A673 (cell line): ENCODE results near the gene PPHLN1. TPM values are rescaled to one million over a fixed set of nuclear protein-coding genes. Genes with fewer than 3 reads are reported as not detected.

Experiments used
- BruUV-seq: library from RNA; stranded (reverse); fragments of 400-500 nt; replicated peaks from 2 replicates; lab custom pipeline; 2021; lab: Mats Ljungman, UMichigan
- CTCF ChIA-PET: fragments of 300-600 bp; sonication (Branson Sonifier 250); formaldehyde crosslinking; loops from one replicate; lab custom pipeline; 2022; ENCODE audit warnings: antibody characterized with exemption; lab: Charles Lee
- POLR2A ChIA-PET: fragments of 300-600 bp; sonication (Branson Sonifier 250); formaldehyde crosslinking; loops from one replicate; lab custom pipeline; 2022; ENCODE audit warnings: antibody characterized with exemption; ENCODE audit not compliant: low non-redundant PET; lab: Charles Lee
- DNase-seq: peaks from one replicate; pipeline ENCODE4 v3.0.0-alpha.2; 2015; ENCODE audit warnings: low spot score
- H3K27ac ChIP-seq: fragments of 200-600 bp; sonication (generic); 2 replicates; pipeline ENCODE4 v1.5.1; 2016; ENCODE audit warnings: mixed run types, low read depth, mild to moderate bottlenecking, mixed read lengths, antibody characterized with exemption, low read length; ENCODE audit not compliant: poor library complexity, severe bottlenecking
- H3K27me3 ChIP-seq: fragments of 200-600 bp; sonication (generic); replicated peaks from 2 replicates; pipeline ENCODE4 v1.6.1; 2017; ENCODE audit warnings: mixed run types, low read depth, mild to moderate bottlenecking, mixed read lengths, antibody characterized with exemption, low read length; ENCODE audit not compliant: insufficient read depth, poor library complexity
- H3K36me3 ChIP-seq: fragments of 200-600 bp; sonication (generic); 2 replicates; pipeline ENCODE4 v1.6.1; 2016; ENCODE audit warnings: mixed run types, mild to moderate bottlenecking, mixed read lengths, antibody characterized with exemption, low read length; ENCODE audit not compliant: insufficient read depth, poor library complexity, severe bottlenecking
- H3K4me1 ChIP-seq: fragments of 200-600 bp; sonication (generic); 2 replicates; pipeline ENCODE4 v1.6.1; 2017; ENCODE audit warnings: mixed run types, mild to moderate bottlenecking, mixed read lengths, antibody characterized with exemption, low read length; ENCODE audit not compliant: insufficient read depth, poor library complexity, severe bottlenecking
- H3K4me3 ChIP-seq: fragments of 200-600 bp; sonication (generic); 2 replicates; pipeline ENCODE4 v1.5.1; 2016; ENCODE audit warnings: low read depth, mixed run types, mild to moderate bottlenecking, mixed read lengths, low read length; ENCODE audit not compliant: poor library complexity, severe bottlenecking
- H3K9me3 ChIP-seq: fragments of 200-600 bp; sonication (generic); 2 replicates; pipeline ENCODE4 v1.6.1; 2016; ENCODE audit warnings: mixed run types, low read depth, mild to moderate bottlenecking, mixed read lengths, antibody characterized with exemption, low read length; ENCODE audit not compliant: poor library complexity, severe bottlenecking
- EZH2 ChIP-seq: fragments of 200-600 bp; sonication (generic); IDR thresholded peaks from 2 replicates; pipeline ENCODE4 v1.6.1; 2017; ENCODE audit warnings: borderline replicate concordance, low read depth, mild to moderate bottlenecking, mixed read lengths, antibody characterized with exemption, low read length; ENCODE audit not compliant: poor library complexity, severe bottlenecking
- intact Hi-C: fragments of 100-400 bp; cut with micrococcal nuclease; formaldehyde crosslinking; loops from one replicate; pipeline ENCODE4 v1.10.0; 2022; ENCODE audit not compliant: unreplicated experiment
- total RNA-seq: library from RNA; stranded (reverse); gene quantifications from 2 replicates; pipeline ENCODE4 v1.2.3, GENCODE V29; 2021
- TF ChIP-seq, protein P1 (sequence below): fragments of 300-800, 200-600 bp; sonication (generic); conservative IDR thresholded peaks from 2 replicates; pipeline ENCODE4 v1.5.1; 2017; ENCODE audit warnings: low read depth, mild to moderate bottlenecking, antibody characterized with exemption, low read length, moderate library complexity, mixed read lengths

The PPHLN1 gene
- total RNA-seq, 1 experiment from 2014 or later, result 90.1 TPM

DNA sequence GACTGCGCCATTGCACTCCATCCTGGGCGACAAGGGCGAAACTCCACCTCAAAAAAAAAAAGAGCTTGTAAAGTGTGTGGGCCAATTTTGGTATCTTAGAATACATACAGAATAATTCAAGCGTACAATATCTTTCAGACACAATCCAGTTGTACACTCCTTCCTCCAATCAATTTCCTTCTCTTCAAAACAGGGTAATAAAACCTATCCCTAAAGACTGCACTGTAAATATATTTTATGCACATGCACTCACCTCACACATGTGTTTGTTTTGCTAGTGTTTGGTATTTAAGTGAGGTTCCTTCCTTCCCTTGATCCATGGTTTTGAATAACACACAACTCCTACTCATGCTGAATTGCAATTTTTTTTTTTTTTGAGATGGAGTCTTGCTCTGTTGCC lies 137.7 kb downstream of the PPHLN1 start:
- no peaks in the 10 kb centered on the region for H3K27me3 ChIP-seq
- no peaks in the 10 kb centered on the region for H3K9me3 ChIP-seq
- ChIA-PET POLR2A (no interaction called here), CTCF (no interaction called here)
- H3K27ac ChIP-seq, result no peak overlapping the region
- TF ChIP-seq EZH2, result no peak
- TF ChIP-seq, protein P1, sequence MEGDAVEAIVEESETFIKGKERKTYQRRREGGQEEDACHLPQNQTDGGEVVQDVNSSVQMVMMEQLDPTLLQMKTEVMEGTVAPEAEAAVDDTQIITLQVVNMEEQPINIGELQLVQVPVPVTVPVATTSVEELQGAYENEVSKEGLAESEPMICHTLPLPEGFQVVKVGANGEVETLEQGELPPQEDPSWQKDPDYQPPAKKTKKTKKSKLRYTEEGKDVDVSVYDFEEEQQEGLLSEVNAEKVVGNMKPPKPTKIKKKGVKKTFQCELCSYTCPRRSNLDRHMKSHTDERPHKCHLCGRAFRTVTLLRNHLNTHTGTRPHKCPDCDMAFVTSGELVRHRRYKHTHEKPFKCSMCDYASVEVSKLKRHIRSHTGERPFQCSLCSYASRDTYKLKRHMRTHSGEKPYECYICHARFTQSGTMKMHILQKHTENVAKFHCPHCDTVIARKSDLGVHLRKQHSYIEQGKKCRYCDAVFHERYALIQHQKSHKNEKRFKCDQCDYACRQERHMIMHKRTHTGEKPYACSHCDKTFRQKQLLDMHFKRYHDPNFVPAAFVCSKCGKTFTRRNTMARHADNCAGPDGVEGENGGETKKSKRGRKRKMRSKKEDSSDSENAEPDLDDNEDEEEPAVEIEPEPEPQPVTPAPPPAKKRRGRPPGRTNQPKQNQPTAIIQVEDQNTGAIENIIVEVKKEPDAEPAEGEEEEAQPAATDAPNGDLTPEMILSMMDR, result no peak
- H3K4me3 ChIP-seq, result no peak overlapping the region
- DNase-seq, result no peak
- peaks cover 6% of the 10 kb centered on the region for H3K4me1 ChIP-seq
- BruUV-seq, result no TSS peak
- no peaks in the 10 kb centered on the region for H3K36me3 ChIP-seq
- intact Hi-C loops, result no loop called here

- H3K27me3 ChIP-seq, result no peaks in the 10 kb centered on the region
- intact Hi-C loops, result no loop called here
- H3K36me3 ChIP-seq, result no peaks in the 10 kb centered on the region
- H3K4me3 ChIP-seq, result no peak overlapping the region
- ChIA-PET POLR2A (no interaction called here), CTCF (no interaction called here)
- H3K27ac ChIP-seq, result no peak overlapping the region
- no peak for TF ChIP-seq EZH2
- TF ChIP-seq, protein P1, result no peak
- peak; percentile 12 for DNase-seq
- peaks cover 27% of the 10 kb centered on the region for H3K4me1 ChIP-seq
- H3K9me3 ChIP-seq, result no peaks in the 10 kb centered on the region
- BruUV-seq, result no TSS peak
Observed at GRCh38 chr12:42468341-42468821, 142.4 kb downstream of the PPHLN1 start.

DNA sequence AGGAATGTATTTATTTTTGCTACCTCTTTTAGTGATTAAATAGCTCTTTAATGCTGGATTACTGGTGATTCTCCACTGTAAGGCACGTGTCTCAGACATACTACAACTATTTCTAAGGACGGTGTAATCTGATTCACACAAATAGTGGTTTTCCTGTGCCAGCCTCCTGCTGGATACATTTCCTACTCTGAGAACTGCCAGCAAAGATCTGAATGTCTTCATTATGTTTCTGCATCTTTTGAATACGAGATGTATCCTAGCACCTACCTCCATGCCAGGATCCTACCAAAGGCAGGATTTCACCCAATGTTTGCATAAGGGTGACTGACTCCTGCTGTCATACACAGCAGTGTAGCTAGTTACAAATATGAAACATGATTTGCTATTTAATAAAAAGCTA lies 143.0 kb downstream of the PPHLN1 start:
- peak; percentile 47 for DNase-seq
- no peaks in the 10 kb centered on the region for H3K36me3 ChIP-seq
- POLR2A ChIA-PET, result no interaction called here
- CTCF ChIA-PET, result no interaction called here
- H3K27ac ChIP-seq, result no peak overlapping the region
- intact Hi-C loops, result no loop called here
- peaks cover 27% of the 10 kb centered on the region for H3K4me1 ChIP-seq
- BruUV-seq, result no TSS peak
- no peaks in the 10 kb centered on the region for H3K9me3 ChIP-seq
- TF ChIP-seq EZH2, result no peak
- TF ChIP-seq, protein P1, result no peak
- H3K4me3 ChIP-seq, result no peak overlapping the region
- no peaks in the 10 kb centered on the region for H3K27me3 ChIP-seq
